DMS153 treated with DMSO at 0.1 percent for 48 hours (cell line): Measurements from ENCODE around the gene PADI3.
A peak's percentile ranks its signal among the peaks of the same experiment; 100 is the strongest.

Experiments used
- DNase-seq: peaks from one replicate; lab custom pipeline; 2025; ENCODE audit not compliant: unreplicated experiment; lab: John Stamatoyannopoulos, UW

PADI3 gene

GRCh38 chr1:17215545-17215890 is 33.4 kb upstream of the PADI3 start:
- no peak for DNase-seq

- DNase-seq = no peak
These were observed 32.8 kb upstream of the PADI3 start for GRCh38 chr1:17216078-17216477.

- no peak for DNase-seq
These were observed 31.3 kb upstream of the PADI3 start for GRCh38 chr1:17217607-17218006.

- DNase-seq = no peak
These were observed 30.0 kb upstream of the PADI3 start for GRCh38 chr1:17218939-17219338.

DNA sequence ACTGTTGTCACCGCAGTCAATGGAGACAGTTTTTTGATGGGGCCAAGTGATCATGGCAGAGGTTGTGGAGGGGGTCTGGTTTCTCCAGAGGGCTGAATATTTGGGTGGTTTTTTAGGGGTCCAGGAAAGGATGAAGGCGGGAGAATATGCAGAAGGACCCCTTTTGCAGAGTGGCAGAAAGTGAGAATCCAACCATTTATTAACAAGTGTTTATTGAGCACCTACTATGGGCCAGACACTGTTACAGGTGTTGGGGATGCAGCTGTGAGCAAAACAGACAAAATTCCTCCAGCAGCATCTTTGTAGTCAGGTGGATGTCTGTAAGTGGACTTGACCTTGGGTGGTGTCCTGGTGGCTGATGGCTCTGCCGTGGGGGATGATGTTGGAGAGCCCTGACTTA is 28.6 kb upstream of the PADI3 start:
- no peak for DNase-seq

- no peak for DNase-seq
These were observed 26.3 kb upstream of the PADI3 start for GRCh38 chr1:17222557-17222956.

GRCh38 chr1:17224434-17224833 is 24.5 kb upstream of the PADI3 start:
- no peak for DNase-seq

DNA sequence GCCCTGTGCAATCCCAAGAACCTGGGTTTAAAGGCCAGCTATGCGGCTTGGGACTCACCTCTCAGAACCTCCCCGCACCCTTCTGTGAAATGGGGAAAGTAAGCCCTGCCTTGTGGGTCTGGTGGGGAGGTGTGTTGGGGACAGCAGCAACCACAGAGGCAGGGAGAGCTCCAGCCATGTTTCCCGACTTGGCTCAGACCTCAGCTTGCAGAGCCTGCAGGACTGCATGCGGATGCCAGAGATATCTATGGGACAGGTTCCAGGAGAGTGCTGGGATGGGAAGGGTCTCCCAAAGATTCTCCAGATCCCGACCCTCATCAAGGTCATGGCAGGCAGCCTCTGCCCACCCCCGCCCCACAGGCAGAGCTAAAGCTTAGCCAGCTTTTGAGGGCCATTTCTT is 23.8 kb upstream of the PADI3 start:
- no peak for DNase-seq

GRCh38 chr1:17227358-17227915 is 21.5 kb upstream of the PADI3 start:
- no peak for DNase-seq

DNA sequence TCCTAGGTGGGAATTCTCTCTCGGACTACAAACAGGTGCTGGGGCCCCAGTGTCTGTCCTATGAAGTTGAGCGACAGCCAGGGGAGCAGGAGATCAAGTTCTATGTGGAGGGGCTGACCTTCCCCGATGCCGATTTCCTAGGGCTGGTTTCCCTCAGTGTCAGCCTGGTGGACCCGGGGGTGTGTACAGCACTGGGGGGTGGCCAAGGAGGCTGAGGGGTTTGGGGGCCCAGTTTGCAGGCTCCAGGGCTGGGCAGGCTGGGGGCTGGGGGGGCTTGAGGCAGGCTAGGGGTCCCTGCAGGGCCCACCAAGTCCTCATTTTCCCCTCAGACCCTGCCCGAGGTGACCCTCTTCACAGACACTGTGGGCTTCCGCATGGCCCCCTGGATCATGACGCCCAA is 20.3 kb upstream of the PADI3 start:
- DNase-seq = no peak

DNA sequence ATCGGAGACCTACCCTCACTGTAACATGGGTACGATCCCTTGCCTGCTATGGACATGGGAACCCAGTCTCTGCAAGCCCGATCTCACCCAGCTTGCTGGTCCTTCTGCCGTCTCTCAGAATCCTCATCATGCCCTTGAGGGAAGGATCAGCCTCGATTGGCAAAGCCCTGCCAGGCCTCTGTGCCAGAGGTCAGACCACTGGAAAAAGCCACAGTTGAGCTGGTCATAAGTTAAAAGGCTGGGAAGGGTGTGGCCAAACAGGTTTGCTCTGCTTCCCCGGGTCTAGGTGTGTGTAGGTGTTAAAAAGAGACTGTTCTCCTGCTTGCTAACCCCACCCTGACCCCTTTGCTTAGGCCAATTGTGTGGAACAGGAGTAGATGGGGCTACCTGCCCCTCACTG is 19.5 kb upstream of the PADI3 start:
- no peak for DNase-seq

- no peak for DNase-seq
These were observed 18.8 kb upstream of the PADI3 start for GRCh38 chr1:17230106-17230505.

GRCh38 chr1:17230671-17231310 is 18.1 kb upstream of the PADI3 start:
- DNase-seq = no peak

DNA sequence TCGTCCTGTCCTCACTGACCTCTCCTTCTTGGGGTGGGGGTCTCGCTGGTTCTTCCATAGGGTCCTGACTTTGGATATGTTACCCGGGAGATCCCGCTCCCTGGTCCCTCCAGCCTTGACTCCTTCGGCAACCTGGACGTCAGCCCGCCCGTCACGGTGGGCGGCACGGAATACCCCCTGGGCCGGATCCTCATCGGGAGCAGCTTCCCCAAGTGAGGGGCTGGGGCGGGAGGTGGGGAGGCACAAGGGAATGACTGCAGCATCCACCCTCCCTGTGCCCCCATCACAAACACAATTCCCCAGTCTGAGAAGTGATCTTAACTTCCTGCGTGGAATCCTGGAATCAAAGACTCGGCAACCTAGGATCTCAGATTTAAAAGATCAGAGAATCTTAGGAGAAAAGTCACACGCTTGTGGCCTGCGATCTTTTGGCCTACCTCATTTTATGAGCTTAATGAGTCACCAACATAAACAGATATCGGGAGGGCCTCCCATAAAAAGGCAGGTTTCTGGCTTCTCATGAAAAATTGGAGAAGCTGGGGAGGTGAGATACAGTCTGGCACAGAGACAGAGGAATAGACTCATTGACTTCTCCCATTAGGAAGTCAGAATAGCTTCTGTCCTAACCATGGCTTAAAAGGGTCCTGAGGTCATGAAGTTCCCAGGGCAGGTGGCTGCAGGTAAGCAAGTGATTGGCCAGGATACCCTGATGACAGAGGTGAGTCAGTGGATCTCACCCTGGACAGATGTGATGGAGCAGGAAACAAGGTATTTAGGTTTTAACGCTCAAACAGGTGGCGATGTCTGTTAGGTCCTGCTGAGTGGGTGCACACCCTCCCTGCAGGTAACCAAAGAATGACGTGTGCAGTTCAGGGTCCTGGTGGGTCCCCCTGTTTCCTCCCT is 15.9 kb upstream of the PADI3 start:
- DNase-seq = no peak

DNA sequence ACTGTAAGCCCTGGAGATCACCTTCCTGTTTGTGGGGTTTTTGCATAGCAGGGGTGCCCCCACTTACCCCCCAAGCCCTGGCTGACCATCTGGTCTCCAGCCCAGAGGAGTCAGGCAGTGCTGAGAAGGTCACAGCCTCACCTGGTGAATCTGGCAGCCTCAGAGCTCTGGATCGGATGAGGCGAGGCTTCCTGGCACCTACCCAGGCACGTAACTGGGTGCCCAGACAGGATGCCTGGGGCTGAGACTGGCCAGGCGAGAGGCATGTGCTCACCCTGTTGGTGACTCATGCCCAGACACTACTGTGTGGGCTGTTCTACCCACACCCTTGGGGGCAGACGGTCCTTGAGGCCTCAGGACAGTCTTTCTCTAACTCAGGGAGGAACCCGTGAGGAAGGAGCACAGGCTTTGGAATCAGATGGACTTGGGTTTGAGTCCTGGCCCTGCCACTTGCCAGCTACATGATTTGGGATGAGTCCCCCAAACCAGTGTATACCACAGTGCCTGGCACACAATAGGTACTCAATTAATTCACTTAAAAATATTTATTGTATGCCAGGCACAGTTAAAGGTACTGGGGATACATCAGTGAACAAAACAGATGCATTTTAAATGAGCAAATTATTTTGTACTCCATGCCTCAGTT is 15.1 kb upstream of the PADI3 start:
- DNase-seq = no peak

GRCh38 chr1:17234405-17234804 is 14.5 kb upstream of the PADI3 start:
- DNase-seq = no peak

- no peak for DNase-seq
These were observed 13.6 kb upstream of the PADI3 start for GRCh38 chr1:17235135-17235885.

- DNase-seq = peak; percentile 66
These were observed 11.9 kb upstream of the PADI3 start for GRCh38 chr1:17236779-17237560.

GRCh38 chr1:17237561-17237903 is 11.4 kb upstream of the PADI3 start:
- DNase-seq = no peak

- peak; percentile 49 for DNase-seq
These were observed 9.5 kb upstream of the PADI3 start for GRCh38 chr1:17239420-17239819.
